BLaER1 (cell line): ENCODE data around the gene IQGAP2.

Source experiments
- H3K27ac ChIP-seq: shearing (Covaris generic); formaldehyde crosslinking; 2 replicates; pipeline ENCODE4 v1.8.1; 2022
- H3K27me3 ChIP-seq: shearing (Covaris generic); formaldehyde crosslinking; 2 replicates; pipeline ENCODE4 v1.8.1; 2022
- H3K36me3 ChIP-seq: shearing (Covaris generic); formaldehyde crosslinking; 2 replicates; pipeline ENCODE4 v1.8.1; 2022
- H3K4me1 ChIP-seq: shearing (Covaris generic); formaldehyde crosslinking; 2 replicates; pipeline ENCODE4 v1.8.1; 2022
- H3K4me2 ChIP-seq: shearing (Covaris generic); formaldehyde crosslinking; 2 replicates; pipeline ENCODE4 v1.8.1; 2022
- H3K4me3 ChIP-seq: shearing (Covaris generic); formaldehyde crosslinking; 2 replicates; pipeline ENCODE4 v1.8.1; 2022
- H3K9ac ChIP-seq: shearing (Covaris generic); formaldehyde crosslinking; 2 replicates; pipeline ENCODE4 v1.8.1; 2022
- H3K9me3 ChIP-seq: shearing (Covaris generic); formaldehyde crosslinking; 2 replicates; pipeline ENCODE4 v1.8.1; 2022
- H4K20me1 ChIP-seq: shearing (Covaris generic); formaldehyde crosslinking; 2 replicates; pipeline ENCODE4 v1.8.1; 2022
- Cebpa-rat ChIP-seq: shearing (Covaris generic); IDR thresholded peaks from 2 replicates; pipeline ENCODE4 v1.8.1; 2022

The IQGAP2 gene

DNA sequence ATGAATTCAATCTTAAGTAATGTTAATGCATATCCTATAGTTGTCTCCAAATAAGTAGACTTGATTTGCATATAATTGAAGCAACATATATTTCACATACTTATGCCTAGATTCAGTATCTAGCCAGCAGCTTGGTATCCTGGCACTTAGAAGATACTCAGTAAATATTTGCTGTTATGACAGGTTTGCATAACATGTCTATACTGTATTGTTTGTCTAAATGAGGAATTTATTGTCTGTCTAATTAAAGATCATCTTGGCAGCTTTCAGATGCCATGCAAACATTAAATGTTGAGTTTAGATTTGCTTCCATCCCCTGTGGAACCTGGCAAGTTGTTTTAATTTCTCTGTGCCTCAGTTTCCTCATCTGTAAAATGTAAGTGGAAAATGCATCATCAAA is 9.4 kb downstream of the IQGAP2 start:
- Histone ChIP-seq H3K9me3 (no peaks in the 10 kb centered on the region; the same call in 1 of the 2 replicates), H3K4me1 (peaks cover 46% of the 10 kb centered on the region), H3K4me2 (peak overlapping the region; percentile 61; the same call in 1 of the 2 replicates), H3K4me3 (no peak overlapping the region), H3K27me3 (no peaks in the 10 kb centered on the region), H3K36me3 (peaks cover 17% of the 10 kb centered on the region; the same call in 1 of the 2 replicates), H3K27ac (no peak overlapping the region), H3K9ac (no peak overlapping the region), H4K20me1 (peaks cover 51% of the 10 kb centered on the region)
- TF ChIP-seq Cebpa-rat, result no peak

GRCh38 chr5:76413746-76414145 is 10.7 kb downstream of the IQGAP2 start:
- no peak for TF ChIP-seq Cebpa-rat
- H3K4me3 ChIP-seq, result no peak overlapping the region
- no peak overlapping the region for H3K9ac ChIP-seq
- H3K4me2 ChIP-seq, result peak overlapping the region; percentile 61
- H3K27me3 ChIP-seq, result no peaks in the 10 kb centered on the region
- peak overlapping the region; percentile 41 for H3K27ac ChIP-seq
- H3K4me1 ChIP-seq, result peaks cover 46% of the 10 kb centered on the region
- no peaks in the 10 kb centered on the region for H3K9me3 ChIP-seq
- H3K36me3 ChIP-seq, result peaks cover 17% of the 10 kb centered on the region; the same call in 1 of the 2 replicates
- peaks cover 49% of the 10 kb centered on the region for H4K20me1 ChIP-seq

DNA sequence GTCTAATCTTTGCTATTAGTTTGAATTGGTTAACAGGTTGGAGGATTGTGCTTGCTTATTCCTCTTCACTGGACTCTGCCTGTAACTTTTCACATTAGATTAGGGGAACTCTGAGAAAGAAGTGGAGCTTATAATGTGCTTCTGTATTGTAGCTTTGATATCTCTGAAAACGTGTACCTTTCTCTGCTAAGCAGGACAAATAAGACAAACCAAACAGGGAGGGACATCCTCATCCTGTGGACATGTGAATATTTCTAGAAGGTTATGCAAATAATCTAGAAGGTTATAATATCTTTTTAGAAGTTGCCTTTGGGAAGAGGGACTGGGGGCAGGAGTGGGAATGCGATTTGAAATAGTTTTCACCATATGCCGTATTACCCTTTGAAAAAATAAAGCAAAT is 11.7 kb downstream of the IQGAP2 start:
- Histone ChIP-seq H3K36me3 (peaks cover 17% of the 10 kb centered on the region; the same call in 1 of the 2 replicates), H3K4me3 (no peak overlapping the region), H3K9ac (no peak overlapping the region), H3K4me1 (peaks cover 54% of the 10 kb centered on the region), H3K27me3 (no peaks in the 10 kb centered on the region), H3K4me2 (no peak overlapping the region), H4K20me1 (peaks cover 40% of the 10 kb centered on the region), H3K9me3 (no peaks in the 10 kb centered on the region), H3K27ac (no peak overlapping the region)
- no peak for TF ChIP-seq Cebpa-rat

DNA sequence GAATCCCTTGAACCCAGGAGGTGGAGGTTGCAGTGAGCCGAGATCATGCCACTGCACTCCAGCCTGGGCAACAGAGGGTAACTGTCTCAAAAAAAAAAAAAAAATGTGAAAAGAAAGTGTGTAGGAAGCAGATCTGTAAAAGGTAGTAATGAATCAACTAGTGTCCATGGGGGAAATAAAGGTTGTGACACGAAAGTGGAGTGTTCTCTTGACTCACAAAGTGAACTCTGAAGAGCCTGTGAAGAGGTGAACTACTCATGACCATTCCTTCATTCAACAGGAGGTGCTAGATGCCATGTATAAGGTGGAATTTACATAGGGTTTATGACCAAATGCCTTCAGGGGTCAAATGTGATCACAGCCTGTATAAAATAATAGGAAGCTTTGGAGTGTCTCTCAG is 12.8 kb downstream of the IQGAP2 start:
- Histone ChIP-seq H3K4me3 (no peak overlapping the region), H3K36me3 (peaks cover 16% of the 10 kb centered on the region; the same call in 1 of the 2 replicates), H3K4me1 (peaks cover 55% of the 10 kb centered on the region), H3K27me3 (no peaks in the 10 kb centered on the region), H3K9ac (no peak overlapping the region), H3K4me2 (no peak overlapping the region), H3K27ac (no peak overlapping the region), H4K20me1 (peaks cover 29% of the 10 kb centered on the region), H3K9me3 (no peaks in the 10 kb centered on the region)
- no peak for TF ChIP-seq Cebpa-rat

DNA sequence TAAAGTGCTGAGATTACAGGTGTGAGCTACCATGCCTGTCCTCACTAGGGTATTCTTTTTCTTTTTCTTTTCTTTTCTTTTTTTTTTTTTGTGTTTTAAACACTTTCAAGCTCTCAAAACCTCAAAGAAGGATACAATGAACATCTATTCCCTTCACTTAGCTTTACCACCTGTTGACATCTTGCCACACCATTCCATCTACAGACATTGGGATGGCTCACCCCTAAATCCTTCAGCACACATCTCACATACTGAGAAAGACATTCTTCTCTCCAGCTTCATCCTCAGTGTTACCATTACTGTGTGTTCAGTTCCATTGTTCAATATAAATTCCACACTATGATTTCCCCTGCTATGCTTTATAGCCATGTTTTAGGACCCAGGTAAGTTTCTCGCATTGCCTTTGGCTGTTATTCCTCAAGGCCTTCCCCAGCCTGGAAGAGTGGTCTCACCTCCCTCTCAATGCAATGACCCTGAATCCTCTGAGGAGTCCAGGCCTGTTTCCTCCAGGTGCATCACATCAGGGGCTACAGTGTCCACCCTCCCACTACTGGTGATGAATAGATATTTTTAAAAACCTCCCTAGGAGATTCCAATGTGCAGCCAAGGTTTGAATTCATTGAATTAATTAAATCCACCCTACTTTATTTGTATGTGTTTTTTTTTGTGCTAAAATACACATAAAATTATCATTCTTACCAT is 16.7 kb downstream of the IQGAP2 start:
- no peak overlapping the region for H3K9ac ChIP-seq
- no peak for TF ChIP-seq Cebpa-rat
- H3K27me3 ChIP-seq, result no peaks in the 10 kb centered on the region

DNA sequence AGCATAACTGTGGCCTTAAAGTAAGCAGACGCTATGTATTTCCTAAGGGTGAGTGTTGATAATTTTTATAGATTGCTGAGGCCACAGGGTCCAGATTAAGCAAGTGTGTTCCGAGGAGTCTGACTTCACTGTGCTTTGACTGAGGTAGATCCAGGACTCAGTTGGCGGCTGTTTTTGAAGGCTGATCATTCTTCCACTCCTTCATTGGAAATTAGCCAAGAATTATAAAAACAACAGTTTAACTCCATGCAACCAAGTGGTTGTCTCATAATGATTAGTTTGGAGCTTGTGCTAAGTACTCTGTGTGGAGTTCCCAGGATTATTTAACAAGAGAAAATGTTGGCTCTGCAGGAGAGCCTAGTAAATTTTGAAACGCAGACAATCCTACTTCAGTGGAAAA is 19.1 kb downstream of the IQGAP2 start:
- no peaks in the 10 kb centered on the region for H3K9me3 ChIP-seq
- H3K27ac ChIP-seq, result peak overlapping the region; percentile 22
- H3K4me1 ChIP-seq, result peaks cover 88% of the 10 kb centered on the region
- no peaks in the 10 kb centered on the region for H3K27me3 ChIP-seq
- H4K20me1 ChIP-seq, result no peaks in the 10 kb centered on the region
- H3K4me3 ChIP-seq, result no peak overlapping the region
- no peak overlapping the region for H3K9ac ChIP-seq
- H3K4me2 ChIP-seq, result peak overlapping the region; percentile 87
- H3K36me3 ChIP-seq, result no peaks in the 10 kb centered on the region
- no peak for TF ChIP-seq Cebpa-rat

More for the DNA sequence above, 16.7 kb downstream of the IQGAP2 start:
- Histone ChIP-seq H3K36me3 (0 out of 2 replicates have a peak, but pooled peaks cover 5% of the 10 kb centered on the region), H4K20me1 (no peaks in the 10 kb centered on the region), H3K27ac (no peak overlapping the region; the same call in 1 of the 2 replicates), H3K4me2 (no peak overlapping the region), H3K4me1 (peaks cover 65% of the 10 kb centered on the region), H3K9me3 (no peaks in the 10 kb centered on the region), H3K4me3 (no peak overlapping the region)

DNA sequence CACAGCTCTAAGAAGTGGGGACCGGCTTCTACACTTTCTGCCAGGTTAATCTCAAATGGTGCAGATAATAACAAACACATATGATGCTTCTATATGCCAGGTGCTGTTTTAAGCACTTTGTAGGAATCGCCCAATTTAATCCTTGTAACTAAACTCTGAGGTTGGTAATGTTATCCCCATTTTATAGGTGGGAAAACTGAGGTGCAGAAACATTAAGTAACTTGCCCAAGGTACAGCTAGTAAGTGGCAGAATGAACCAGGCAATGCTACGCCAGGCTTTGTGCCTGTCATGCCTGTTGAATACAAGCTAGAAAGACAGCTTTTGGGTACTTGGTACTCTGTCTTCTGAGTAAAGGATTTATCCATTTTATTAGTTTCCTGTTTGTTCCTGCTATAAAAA is 19.7 kb downstream of the IQGAP2 start:
- Histone ChIP-seq H3K4me3 (no peak overlapping the region), H4K20me1 (no peaks in the 10 kb centered on the region), H3K36me3 (no peaks in the 10 kb centered on the region), H3K27me3 (no peaks in the 10 kb centered on the region), H3K4me1 (peaks cover 94% of the 10 kb centered on the region), H3K4me2 (peak overlapping the region; percentile 87), H3K27ac (peak overlapping the region; percentile 22), H3K9ac (no peak overlapping the region), H3K9me3 (no peaks in the 10 kb centered on the region)
- TF ChIP-seq Cebpa-rat, result no peak

DNA sequence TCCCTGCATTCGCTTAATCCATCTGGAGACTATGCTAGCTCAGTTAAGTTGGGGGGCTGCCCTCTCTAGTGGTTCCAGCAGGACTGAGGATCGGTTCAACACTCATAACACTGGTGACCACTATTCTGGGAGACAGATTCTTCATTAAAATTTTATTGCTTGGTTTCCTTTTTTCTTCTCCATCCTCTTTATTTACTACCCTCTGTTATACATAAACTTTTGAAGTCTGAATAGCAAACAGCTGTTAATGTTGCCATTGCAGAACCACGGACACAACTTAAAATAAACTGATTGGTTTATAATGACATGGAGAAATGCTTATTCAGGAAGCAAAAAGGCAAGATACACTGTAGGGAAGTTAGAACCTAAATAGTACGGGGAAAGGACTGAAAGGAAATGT is 22.1 kb downstream of the IQGAP2 start:
- H3K4me3 ChIP-seq, result peak overlapping the region; percentile 57
- peak overlapping the region; percentile 67 for H3K9ac ChIP-seq
- H4K20me1 ChIP-seq, result no peaks in the 10 kb centered on the region
- H3K4me1 ChIP-seq, result peaks cover 97% of the 10 kb centered on the region
- H3K27me3 ChIP-seq, result no peaks in the 10 kb centered on the region
- no peaks in the 10 kb centered on the region for H3K36me3 ChIP-seq
- peak overlapping the region; percentile 77 for H3K27ac ChIP-seq
- H3K9me3 ChIP-seq, result no peaks in the 10 kb centered on the region
- no peak for TF ChIP-seq Cebpa-rat
- peak overlapping the region; percentile 87 for H3K4me2 ChIP-seq

GRCh38 chr5:76425928-76426804 is 23.1 kb downstream of the IQGAP2 start:
- TF ChIP-seq Cebpa-rat, result no peak
- Histone ChIP-seq H3K36me3 (no peaks in the 10 kb centered on the region), H3K4me2 (peak overlapping the region; percentile 87), H3K4me1 (peaks cover 98% of the 10 kb centered on the region), H3K9ac (peak overlapping the region; percentile 67), H4K20me1 (no peaks in the 10 kb centered on the region), H3K4me3 (peak overlapping the region; percentile 57), H3K27me3 (no peaks in the 10 kb centered on the region), H3K27ac (peak overlapping the region; percentile 77), H3K9me3 (no peaks in the 10 kb centered on the region)
